ENCODE measurements around the gene DENND1A. TPM values are rescaled to one million over a fixed set of nuclear protein-coding genes. Genes with fewer than 3 reads are reported as not detected.

The DENND1A gene
- total and polyA plus RNA-seq, 2 of the 13 experiments (the other 11 are each of a cell fraction or from before 2014, with no cell fraction given): 14.8 to 30.1 TPM

DNA sequence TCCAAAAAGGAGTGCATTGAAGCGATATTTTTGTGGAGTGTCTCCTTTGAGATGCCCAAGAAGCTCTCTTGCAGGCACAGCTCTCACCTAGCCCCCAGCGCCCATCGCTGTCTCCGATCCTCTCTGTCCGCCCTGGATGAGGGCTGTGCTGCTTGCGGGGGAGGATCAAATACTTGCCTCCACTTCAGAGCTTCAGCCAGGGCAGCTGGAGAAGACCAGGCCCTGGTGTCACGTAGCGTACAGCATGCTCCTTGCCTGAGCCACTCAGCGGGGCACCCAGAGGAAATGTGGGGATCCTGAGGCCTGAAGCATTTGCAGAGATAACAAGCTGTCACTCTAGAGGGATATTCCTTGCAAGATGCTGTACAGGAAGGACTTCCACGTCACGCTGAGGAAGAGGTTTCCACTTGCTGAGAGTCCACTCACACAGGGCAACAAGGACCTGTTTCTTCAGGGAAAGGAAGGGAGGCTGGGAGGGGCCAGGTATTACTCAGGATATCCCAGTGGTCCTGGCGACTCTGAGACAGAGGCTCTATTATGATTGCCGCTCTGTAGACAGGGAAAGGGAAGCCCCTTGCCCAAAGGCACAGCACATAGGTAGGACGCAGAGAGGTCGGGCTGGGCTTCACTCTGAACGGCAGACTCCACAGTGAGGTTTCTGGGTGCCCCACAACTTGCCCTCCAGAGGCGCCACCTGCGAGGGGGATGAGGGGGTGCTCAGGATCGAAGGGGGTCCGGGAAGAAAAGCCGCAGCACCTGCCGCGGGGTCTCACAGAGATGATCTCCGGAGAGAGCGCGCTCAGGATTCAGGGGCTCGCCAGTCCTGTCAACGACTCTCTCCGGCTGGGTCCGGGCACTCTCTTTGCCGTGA is 510.0 kb downstream of the DENND1A start:
- no peaks in the 10 kb centered on the region for H4K20me1 ChIP-seq (ENCODE audit: insufficient read depth, low read length)
- in situ Hi-C loops (cut with HindIII; ENCODE audit: extremely low pct_ligation_motif_present, low pct_unique_long_range_greater_than_20kb) (loop anchor here (25.0 kb wide), 1 partner anchor 617 kb away; no protein-coding TSS in a partner anchor), intact Hi-C loops (cut with micrococcal nuclease; ENCODE audit: unreplicated experiment) (no loop called here)
- H3K4me3 ChIP-seq (replicated peaks in 1 of 3; ENCODE audit: insufficient read depth in 1 of 3, low read depth in 2 of 3, low read length in 3 of 3): no peak overlapping the region
- no peaks in the 10 kb centered on the region for H3K9me3 ChIP-seq (ENCODE audit: low read length)
- no peaks in the 10 kb centered on the region for H3K4me1 ChIP-seq (ENCODE audit: insufficient read depth, low read length)
- ATAC-seq: no peak
- no peaks in the 10 kb centered on the region for H3K79me2 ChIP-seq (ENCODE audit: insufficient read depth, low read length)
- ChIA-PET POLR2A (no interaction called here), CTCF (ENCODE audit: low intra/inter-chr PET ratio, low total read pairs) (no interaction called here)
- no peak for TF ChIP-seq FOXA1 (IDR thresholded peaks at IDR 0.05)
- no peak for TF ChIP-seq FOXA1 (CRISPR knock-in tag; IDR thresholded peaks at IDR 0.05)
- TF ChIP-seq, protein P1, sequence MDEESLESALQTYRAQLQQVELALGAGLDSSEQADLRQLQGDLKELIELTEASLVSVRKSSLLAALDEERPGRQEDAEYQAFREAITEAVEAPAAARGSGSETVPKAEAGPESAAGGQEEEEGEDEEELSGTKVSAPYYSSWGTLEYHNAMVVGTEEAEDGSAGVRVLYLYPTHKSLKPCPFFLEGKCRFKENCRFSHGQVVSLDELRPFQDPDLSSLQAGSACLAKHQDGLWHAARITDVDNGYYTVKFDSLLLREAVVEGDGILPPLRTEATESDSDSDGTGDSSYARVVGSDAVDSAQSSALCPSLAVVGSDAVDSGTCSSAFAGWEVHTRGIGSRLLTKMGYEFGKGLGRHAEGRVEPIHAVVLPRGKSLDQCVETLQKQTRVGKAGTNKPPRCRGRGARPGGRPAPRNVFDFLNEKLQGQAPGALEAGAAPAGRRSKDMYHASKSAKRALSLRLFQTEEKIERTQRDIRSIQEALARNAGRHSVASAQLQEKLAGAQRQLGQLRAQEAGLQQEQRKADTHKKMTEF (CRISPR knock-in tag; IDR thresholded peaks at IDR 0.05): no peak
- no peak for TF ChIP-seq ZNF503 (CRISPR knock-in tag; IDR thresholded peaks at IDR 0.05)
- no peak for TF ChIP-seq NFE2L1 (CRISPR knock-in tag; IDR thresholded peaks at IDR 0.05; ENCODE audit: borderline replicate concordance)
- TF ChIP-seq ZBTB42 (CRISPR knock-in tag; IDR thresholded peaks at IDR 0.05): no peak
- no peak for TF ChIP-seq BRCA1 (CRISPR knock-in tag; IDR thresholded peaks at IDR 0.05)
- no peak for TF ChIP-seq BRD4 (CRISPR knock-in tag; IDR thresholded peaks at IDR 0.05)
- no peak for TF ChIP-seq BORCS8-MEF2B (CRISPR knock-in tag; IDR thresholded peaks at IDR 0.05)
- H3K27me3 ChIP-seq (ENCODE audit: control insufficient read depth in 1 of 2, insufficient read depth in 2 of 2, low read length in 2 of 2): no peaks in the 10 kb centered on the region
- WGBS (ENCODE audit: low lambda C conversion rate): 92% methylated on average over 22 of the region's 31 CpGs
- no TSS peak for BruUV-seq (replicated peaks)
- no peak overlapping the region for H3K9ac ChIP-seq (ENCODE audit: insufficient read depth, low read depth, low read length)
- H2AFZ ChIP-seq (ENCODE audit: low read length): no peak overlapping the region
- peaks cover 10 to 34% of the 10 kb centered on the region in 2 experiments for H3K36me3 ChIP-seq (replicated peaks in 1 of 2; ENCODE audit: control insufficient read depth in 1 of 2, insufficient read depth in 2 of 2, low read length in 2 of 2)
- no peak for DNase-seq (ENCODE audit: low spot score)
- H3K4me2 ChIP-seq (ENCODE audit: low read depth, low read length): no peak overlapping the region
- FAIRE-seq: no peak
- no peak overlapping the region for H3K27ac ChIP-seq (ENCODE audit: extremely low read length, insufficient read depth, low read length)
